ENCODE results near the gene MECP2.
"Not testable (repeated sequence)": the region's sequence is repeated elsewhere in the genome, so short reads cannot be mapped to it uniquely, and the experiment has no call there.

The MECP2 gene

GRCh38 chrX:153980394-153980793, 117.1 kb downstream of the MECP2 start:
- not testable (repeated sequence) for H3K9ac ChIP-seq (ENCODE audit: low read length in 5 of 5); H3K9me3 ChIP-seq (ENCODE audit: control insufficient read depth in 5 of 5, low read length in 5 of 5); H3K4me3 ChIP-seq (ENCODE audit: low read depth in 1 of 5, low read length in 5 of 5); H3K27ac ChIP-seq (ENCODE audit: low read depth, low read length)
- Histone ChIP-seq H3K27me3 (ENCODE audit: control insufficient read depth in 5 of 5, insufficient read depth in 4 of 5, low read length in 5 of 5) (peaks cover 0 to 23% (median 14%) of the 10 kb centered on the region in 5 donors), H3K36me3 (ENCODE audit: control insufficient read depth in 5 of 5, insufficient read depth in 5 of 5, low read length in 5 of 5) (peaks cover 0 to 12% (median 3%) of the 10 kb centered on the region in 5 donors), H3K4me1 (ENCODE audit: control insufficient read depth in 5 of 5, insufficient read depth in 5 of 5, low read length in 5 of 5) (peaks cover 0 to 28% (median 5%) of the 10 kb centered on the region in 5 donors)

GRCh38 chrX:153974726-153975286, 122.7 kb downstream of the MECP2 start:
- no peak overlapping the region for H3K9ac ChIP-seq (ENCODE audit: low read length in 5 of 5)
- peak overlapping the region; percentile 84 for H3K27ac ChIP-seq (ENCODE audit: low read depth, low read length)
- peak overlapping the region in 1 of 5 donors; percentile 14 for H3K4me3 ChIP-seq (ENCODE audit: low read depth in 1 of 5, low read length in 5 of 5)

DNA sequence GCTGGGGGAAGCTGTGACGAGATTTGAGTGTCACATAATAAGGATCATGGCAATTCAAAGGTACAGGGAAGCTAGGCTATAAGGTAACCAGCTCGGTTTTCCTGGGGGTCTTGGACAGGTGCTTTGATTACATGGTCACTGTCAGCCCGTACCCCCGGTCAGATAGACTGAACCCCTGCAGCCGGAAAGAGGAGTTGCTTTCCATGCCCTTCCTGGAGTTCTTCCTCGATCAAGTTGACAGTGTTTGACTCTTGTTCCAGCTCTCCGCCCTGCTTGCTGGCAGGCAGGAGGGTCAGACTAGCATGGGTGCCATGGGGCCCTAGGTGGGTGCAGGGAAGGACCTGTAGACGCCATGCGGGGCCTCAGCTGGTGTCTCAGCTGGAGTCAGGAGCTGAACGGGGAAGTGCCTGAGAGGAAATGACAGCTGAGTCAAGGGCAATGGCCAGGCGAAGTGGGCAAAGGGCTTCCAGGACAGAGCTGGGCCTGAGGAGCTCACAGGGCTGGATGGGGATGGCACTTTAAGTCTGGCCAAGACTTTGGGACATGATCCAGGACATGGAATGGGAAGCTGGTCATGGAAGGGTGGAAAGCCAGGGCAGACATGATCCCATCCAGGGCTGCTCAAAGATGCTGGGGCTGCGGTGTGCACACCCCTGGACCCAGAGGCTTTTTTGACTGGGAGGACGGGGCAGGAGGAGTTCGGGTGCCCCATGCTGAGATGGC, 123.4 kb downstream of the MECP2 start:
- peaks cover 0 to 2% (median 0%) of the 10 kb centered on the region in 5 donors for H3K9me3 ChIP-seq (ENCODE audit: control insufficient read depth in 5 of 5, low read length in 5 of 5)
- peak overlapping the region; percentile 13 to 76 (median 22) for H3K4me3 ChIP-seq (ENCODE audit: low read depth in 1 of 5, low read length in 5 of 5)
- peaks cover 19 to 33% (median 31%) of the 10 kb centered on the region in 5 donors for H3K4me1 ChIP-seq (ENCODE audit: control insufficient read depth in 5 of 5, insufficient read depth in 5 of 5, low read length in 5 of 5)
- H3K27ac ChIP-seq (ENCODE audit: low read depth, low read length), result peak overlapping the region; percentile 84
- H3K9ac ChIP-seq (ENCODE audit: low read length in 5 of 5), result peak overlapping the region; percentile 28 to 98 (median 76)
- peaks cover 0 to 22% (median 0%) of the 10 kb centered on the region in 5 donors for H3K27me3 ChIP-seq (ENCODE audit: control insufficient read depth in 5 of 5, insufficient read depth in 4 of 5, low read length in 5 of 5)
- no peaks in the 10 kb centered on the region for H3K36me3 ChIP-seq (ENCODE audit: control insufficient read depth in 5 of 5, insufficient read depth in 5 of 5, low read length in 5 of 5)

More at GRCh38 chrX:153974726-153975286, 122.7 kb downstream of the MECP2 start:
- Histone ChIP-seq H3K4me1 (ENCODE audit: control insufficient read depth in 5 of 5, insufficient read depth in 5 of 5, low read length in 5 of 5) (peaks cover 18 to 26% (median 24%) of the 10 kb centered on the region in 5 donors), H3K27me3 (ENCODE audit: control insufficient read depth in 5 of 5, insufficient read depth in 4 of 5, low read length in 5 of 5) (peaks cover 0 to 20% (median 0%) of the 10 kb centered on the region in 5 donors), H3K9me3 (ENCODE audit: control insufficient read depth in 5 of 5, low read length in 5 of 5) (peaks cover 0 to 2% (median 0%) of the 10 kb centered on the region in 5 donors), H3K36me3 (ENCODE audit: control insufficient read depth in 5 of 5, insufficient read depth in 5 of 5, low read length in 5 of 5) (no peaks in the 10 kb centered on the region)

DNA sequence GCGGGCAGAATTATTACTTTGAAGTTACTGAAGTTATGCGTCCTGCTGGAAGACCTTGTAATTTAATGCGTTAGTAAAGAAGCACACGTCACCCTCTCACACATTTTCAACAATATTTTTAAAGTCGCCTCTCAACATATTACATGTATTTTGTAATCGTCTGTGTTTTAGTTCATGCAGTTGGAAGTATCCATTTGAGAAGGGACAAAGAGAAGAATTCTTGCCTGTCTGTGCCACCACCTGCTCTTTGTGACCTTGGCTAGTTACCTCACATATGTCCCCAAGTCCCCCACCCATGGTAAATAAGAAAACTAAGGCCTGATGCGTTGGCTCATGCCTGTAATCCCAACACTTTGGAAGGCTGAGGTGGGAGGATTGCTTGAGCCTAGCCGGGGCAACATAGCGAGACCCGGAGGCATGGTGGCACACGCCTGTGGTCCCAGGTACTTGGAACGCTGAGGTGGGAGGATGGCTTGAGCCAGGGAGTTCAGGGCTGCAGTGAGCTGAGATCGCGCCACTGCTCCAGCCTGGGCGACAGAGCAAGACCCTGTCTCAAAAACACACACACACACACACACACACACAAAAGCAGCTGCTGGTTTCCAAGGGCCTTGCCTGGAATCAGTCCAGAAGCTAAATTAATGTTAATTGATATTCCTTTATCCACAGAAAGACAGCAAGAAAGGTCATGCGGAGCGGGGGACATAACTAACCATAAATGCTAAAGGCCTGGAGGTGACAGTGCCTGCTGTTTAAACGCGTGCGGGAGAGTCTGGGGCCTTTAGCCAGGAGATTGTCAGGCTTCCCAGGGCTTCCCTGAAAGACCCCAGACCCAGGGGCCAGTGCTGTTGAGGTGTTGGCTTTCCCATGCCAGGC, 124.2 kb downstream of the MECP2 start:
- Histone ChIP-seq H3K4me3 (ENCODE audit: low read depth in 1 of 5, low read length in 5 of 5) (peak overlapping the region; percentile 60 to 99 (median 74)), H3K9ac (ENCODE audit: low read length in 5 of 5) (peak overlapping the region in 4 of 5 donors; percentile 76 to 98 (median 79)), H3K27ac (ENCODE audit: low read depth, low read length) (peak overlapping the region; percentile 84), H3K27me3 (ENCODE audit: control insufficient read depth in 5 of 5, insufficient read depth in 4 of 5, low read length in 5 of 5) (peaks cover 0 to 22% (median 0%) of the 10 kb centered on the region in 5 donors), H3K4me1 (ENCODE audit: control insufficient read depth in 5 of 5, insufficient read depth in 5 of 5, low read length in 5 of 5) (peaks cover 19 to 41% (median 39%) of the 10 kb centered on the region in 5 donors), H3K36me3 (ENCODE audit: control insufficient read depth in 5 of 5, insufficient read depth in 5 of 5, low read length in 5 of 5) (no peaks in the 10 kb centered on the region), H3K9me3 (ENCODE audit: control insufficient read depth in 5 of 5, low read length in 5 of 5) (peaks cover 0 to 2% (median 0%) of the 10 kb centered on the region in 5 donors)

- Histone ChIP-seq H3K36me3 (ENCODE audit: control insufficient read depth in 5 of 5, insufficient read depth in 5 of 5, low read length in 5 of 5) (no peaks in the 10 kb centered on the region), H3K9ac (ENCODE audit: low read length in 5 of 5) (peak within 1 kb of the TSS; percentile 95 to 98 (median 97)), H3K27ac (ENCODE audit: low read depth, low read length) (peak within 1 kb of the TSS; percentile 98), H3K4me3 (ENCODE audit: low read depth in 1 of 5, low read length in 5 of 5) (peak within 1 kb of the TSS; percentile 91 to 99 (median 96)), H3K27me3 (ENCODE audit: control insufficient read depth in 5 of 5, insufficient read depth in 4 of 5, low read length in 5 of 5) (peaks cover 0 to 22% (median 0%) of the 10 kb centered on the region in 5 donors), H3K9me3 (ENCODE audit: control insufficient read depth in 5 of 5, low read length in 5 of 5) (peaks cover 0 to 2% (median 0%) of the 10 kb centered on the region in 5 donors), H3K4me1 (ENCODE audit: control insufficient read depth in 5 of 5, insufficient read depth in 5 of 5, low read length in 5 of 5) (peaks cover 19 to 49% (median 47%) of the 10 kb centered on the region in 5 donors)
Measured at GRCh38 chrX:153972368-153973126, 125.0 kb downstream of the MECP2 start, which contains the start of gene TMEM187. Gene TMEM187, plus strand, starts transcription at chrX:153972754. Its CDS starts 9,309 bp downstream, at chrX:153982063.

Measured in subcutaneous abdominal adipose tissue (tissue), 5 donors.